GM18909 (cell line): ENCODE results near the gene RNF145.
A peak's percentile ranks its signal among the peaks of the same experiment; 100 is the strongest.

Source experiments
- ATAC-seq: cut with Tn5 transposase; IDR thresholded peaks from one replicate; pipeline ENCODE4 v1.9.1; 2021; ENCODE audit warnings: mild to moderate bottlenecking; ENCODE audit not compliant: unreplicated experiment, poor library complexity

Gene RNF145

GRCh38 chr5:159198063-159199036, 11.0 kb downstream of the RNF145 start:
- ATAC-seq = peak; percentile 94

DNA sequence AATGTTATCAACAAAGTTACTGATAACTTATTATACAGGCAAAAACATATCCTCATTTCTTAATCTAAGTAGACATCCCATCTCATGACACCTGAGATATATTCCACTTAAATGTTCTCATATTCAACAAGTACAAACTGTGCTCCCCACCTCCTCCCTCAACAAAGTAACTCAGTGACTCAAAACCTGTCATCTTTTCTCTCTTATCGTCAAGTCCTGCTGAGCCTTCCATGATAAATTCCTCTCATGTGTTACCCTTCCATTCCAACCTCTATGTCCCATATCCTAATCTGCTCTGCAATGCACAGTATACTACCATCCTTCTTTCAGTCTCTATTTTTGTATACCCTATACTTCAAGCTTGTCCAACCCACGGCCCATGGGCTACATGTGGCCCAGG, 13.6 kb downstream of the RNF145 start:
- ATAC-seq = no peak

DNA sequence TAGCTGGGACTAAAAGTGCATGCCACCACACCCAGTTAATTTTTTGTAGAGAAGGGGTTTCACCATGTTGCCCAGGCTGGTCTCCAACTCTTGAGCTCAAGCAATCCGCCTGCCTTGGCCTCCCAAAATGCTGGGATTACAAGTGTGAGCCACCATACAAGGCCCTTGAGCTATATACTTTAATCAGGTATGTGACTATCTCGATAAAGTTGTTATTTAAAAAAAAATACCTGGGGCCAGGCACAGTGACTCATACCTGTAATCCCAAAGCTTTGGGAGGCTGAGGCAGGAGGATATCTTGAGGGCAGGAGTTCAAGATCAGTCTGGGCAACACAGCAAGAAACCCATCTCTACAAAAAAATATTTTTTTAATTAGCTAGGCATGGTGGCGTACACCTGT, 19.2 kb downstream of the RNF145 start:
- ATAC-seq = no peak

- ATAC-seq = no peak
These were observed 20.0 kb downstream of the RNF145 start for GRCh38 chr5:159189310-159189709.

DNA sequence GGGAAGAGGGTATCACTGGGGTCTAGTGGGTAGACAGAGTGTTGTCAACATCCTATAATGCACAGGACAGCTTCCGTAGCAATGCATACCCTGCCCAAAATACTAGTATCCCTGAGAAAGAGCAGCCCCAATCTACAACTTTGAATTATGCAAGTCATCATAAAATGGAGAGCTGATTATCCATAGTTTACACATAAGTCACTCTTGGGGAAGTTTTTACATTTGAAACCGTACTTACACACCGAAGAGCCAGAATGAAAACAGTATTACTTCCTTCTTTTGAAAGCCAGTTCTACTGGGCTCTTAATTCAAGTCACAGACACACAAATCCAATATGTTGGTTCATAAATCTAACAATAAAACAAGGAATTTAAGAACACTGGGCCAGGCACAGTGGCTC, 21.6 kb downstream of the RNF145 start:
- no peak for ATAC-seq

GRCh38 chr5:159186319-159186718, 23.0 kb downstream of the RNF145 start:
- no peak for ATAC-seq

- ATAC-seq = no peak
These were observed 23.6 kb downstream of the RNF145 start for GRCh38 chr5:159185773-159186172.

GRCh38 chr5:159184858-159185381, 24.4 kb downstream of the RNF145 start:
- ATAC-seq = peak; percentile 39

- ATAC-seq = no peak
These were observed 25.1 kb downstream of the RNF145 start for GRCh38 chr5:159184236-159184635.

- no peak for ATAC-seq
These were observed 26.1 kb downstream of the RNF145 start for GRCh38 chr5:159183247-159183646.

GRCh38 chr5:159182691-159183090, 26.7 kb downstream of the RNF145 start:
- ATAC-seq = no peak

DNA sequence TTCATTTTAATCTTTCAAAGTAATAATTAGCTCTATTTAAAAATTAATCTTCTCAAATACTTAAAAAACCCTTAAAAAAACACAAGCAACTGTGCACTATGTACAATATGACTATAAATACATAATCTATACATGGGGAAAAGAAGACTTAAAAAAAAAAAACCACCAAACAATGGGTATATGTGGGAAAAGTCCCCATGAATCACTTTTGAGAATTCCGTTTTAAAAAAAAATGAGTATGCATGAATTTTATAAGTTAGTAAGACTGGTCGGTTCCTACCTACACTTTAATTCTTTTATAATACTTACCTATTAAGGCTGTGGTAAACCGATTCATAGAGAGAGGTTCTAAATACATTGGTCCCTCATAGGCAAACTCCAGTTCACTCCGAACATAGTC, 27.7 kb downstream of the RNF145 start:
- no peak for ATAC-seq

DNA sequence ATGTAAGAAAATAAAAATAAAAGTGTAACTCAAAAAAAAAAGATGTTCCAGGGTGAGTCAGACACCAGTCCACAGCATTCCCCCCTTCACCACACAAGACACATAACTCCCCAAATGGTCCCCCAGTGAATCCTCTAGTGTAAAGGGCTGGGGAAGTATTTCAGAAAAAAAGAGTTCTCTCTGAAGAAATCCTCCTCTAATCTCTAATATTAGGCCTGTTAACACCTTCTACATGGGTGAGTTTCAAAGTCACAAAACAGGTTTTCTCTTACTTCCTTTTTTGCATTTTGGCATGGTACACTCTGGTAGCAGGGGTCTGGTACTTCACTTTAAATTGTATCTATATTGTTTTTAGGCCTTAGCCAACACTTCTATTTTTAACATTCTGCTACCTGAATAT, 28.2 kb downstream of the RNF145 start:
- peak; percentile 62 for ATAC-seq

DNA sequence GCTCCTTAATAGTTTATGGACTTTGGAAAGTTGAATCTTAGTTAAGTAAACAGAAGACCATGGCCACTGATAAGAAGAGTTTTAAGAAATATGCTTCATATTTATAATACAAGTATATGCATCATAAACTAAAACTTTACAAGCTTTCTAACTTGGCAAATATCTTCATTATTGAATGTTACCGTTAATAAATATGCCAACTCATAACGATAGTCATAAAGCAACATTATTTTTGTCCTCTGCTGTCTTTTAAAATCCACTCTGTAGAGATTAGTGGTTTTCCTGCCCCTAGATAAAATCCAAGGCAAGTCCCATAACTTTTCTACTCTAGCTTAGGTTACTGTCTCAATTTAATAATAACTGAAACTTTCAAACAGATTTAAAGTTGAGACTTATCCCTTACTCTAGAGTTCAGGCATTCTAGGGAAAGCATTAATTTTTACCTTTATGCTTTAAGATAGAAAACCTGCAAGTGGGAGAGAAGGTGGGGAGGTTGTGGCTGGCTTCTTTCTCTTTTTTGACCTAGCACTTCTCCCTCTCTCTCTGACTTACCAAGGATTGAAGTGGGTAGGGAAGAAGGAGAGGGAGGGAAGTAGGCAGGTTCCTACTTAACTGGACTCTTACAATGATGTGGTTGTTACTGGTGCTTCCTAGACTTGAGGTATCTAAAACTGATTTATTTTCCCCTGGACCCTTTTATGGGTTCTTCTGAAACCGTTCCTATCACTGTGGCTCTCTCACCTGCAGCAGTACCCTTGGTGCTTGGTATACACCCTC, 29.6 kb downstream of the RNF145 start:
- no peak for ATAC-seq

DNA sequence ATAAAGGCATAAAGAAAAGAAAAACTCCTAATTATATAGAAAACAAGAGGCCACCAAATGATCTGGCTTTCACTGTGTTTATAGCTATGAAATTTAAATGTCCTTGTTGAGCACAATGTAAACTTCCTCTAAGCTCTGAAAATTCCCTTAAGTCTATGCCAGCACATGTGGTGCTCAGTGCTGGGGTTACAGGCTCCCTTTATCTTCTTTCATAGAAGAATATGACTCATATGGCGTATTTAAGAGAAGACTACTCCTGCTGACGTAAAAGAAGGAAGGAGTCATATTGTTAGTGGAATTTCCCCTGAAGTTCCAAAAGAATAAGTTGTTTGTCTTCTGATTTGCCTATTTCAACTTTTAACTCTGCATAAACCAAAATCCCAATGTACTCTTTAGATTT, 30.4 kb downstream of the RNF145 start:
- ATAC-seq = peak; percentile 70

DNA sequence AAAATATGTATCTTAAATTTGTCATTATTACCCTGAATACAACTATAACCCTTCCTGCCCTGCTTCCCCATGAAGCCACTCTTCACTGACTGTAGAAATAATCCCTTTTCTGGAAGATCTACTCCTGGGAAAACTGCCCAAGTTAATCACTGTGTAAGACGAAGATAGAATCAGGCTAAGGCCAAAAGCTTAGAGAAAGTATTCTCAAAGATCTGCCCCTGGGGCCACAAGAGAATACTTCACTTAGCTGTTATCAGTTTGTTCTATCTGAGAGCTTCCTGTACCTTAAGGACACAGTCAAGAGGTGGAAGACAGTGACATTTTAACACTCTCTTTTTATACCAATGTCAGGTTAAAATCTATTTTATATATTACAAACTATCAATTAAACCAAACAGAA, 33.8 kb downstream of the RNF145 start:
- ATAC-seq = no peak

DNA sequence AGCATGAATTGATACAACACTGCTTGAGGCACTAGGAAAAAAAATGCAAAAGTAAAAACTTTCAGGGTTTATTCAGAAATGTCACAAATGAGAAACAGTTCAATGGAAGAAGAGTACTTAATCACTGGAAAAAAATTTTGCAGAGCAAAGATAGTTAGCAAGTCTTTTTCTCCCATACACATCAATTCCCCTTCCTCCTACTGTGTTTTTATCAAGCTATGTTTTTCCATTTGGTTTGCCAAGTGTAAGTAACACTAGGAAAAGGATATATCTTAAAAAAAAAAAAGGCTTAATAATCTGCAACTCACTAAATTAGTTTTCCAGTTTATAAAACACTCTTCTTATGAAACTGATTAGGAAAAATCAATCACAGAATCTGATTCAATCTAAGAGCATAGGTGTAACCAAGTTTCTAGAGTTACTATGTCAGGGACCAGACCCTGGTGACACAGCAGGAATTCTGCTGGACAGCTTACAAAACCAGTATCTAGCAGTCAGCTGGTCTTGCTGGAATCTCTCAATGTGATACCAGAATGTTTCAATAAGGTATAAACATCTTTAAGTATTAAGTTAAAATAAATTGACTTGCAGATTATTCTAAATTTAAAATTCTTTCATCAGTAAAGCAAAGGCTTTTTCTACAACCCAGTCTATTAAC, 34.7 kb downstream of the RNF145 start:
- ATAC-seq = no peak

- ATAC-seq = no peak
These were observed 38.1 kb downstream of the RNF145 start for GRCh38 chr5:159171274-159171673.

DNA sequence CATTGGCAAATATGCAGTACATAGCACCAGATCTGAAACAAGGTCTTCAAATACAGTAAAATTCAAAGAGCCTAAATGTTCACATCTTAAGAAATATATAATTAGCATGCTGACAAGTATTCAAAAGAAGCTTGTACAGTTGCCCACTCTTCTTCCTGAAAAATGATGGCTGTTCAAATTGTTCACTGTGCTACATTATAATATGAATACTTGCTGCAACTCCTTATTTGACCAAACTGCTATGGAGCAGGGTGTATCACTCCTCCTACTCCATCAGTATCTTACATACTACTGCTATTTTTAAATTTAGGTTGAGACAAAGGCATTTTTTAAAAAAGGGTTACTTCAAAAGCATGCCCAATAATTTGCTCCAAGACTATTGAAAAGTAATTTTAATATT, 39.3 kb downstream of the RNF145 start:
- no peak for ATAC-seq

- ATAC-seq = no peak
These were observed 42.9 kb downstream of the RNF145 start for GRCh38 chr5:159166416-159166815.

DNA sequence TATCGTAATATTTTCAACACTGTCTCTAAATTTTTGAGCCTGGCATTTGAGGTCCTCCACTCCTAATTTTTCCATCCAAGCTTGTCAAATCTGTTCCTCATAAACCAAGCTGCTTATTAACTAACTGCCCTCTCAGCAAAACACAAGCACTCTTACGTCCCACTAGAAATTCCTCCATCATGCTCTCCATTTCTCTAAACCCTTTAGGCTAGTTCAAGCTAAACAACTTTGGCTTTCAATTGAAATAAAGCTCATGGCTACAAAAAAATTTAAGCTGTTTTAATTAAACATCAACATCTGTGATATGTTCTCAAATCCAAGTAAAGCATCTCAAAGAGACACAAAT, 45.7 kb downstream of the RNF145 start:
- no peak for ATAC-seq
